Measurements from ENCODE around the gene NONO.
"Not testable (repeated sequence)": the region's sequence is repeated elsewhere in the genome, so short reads cannot be mapped to it uniquely, and the experiment has no call there.

Gene NONO, protein sequence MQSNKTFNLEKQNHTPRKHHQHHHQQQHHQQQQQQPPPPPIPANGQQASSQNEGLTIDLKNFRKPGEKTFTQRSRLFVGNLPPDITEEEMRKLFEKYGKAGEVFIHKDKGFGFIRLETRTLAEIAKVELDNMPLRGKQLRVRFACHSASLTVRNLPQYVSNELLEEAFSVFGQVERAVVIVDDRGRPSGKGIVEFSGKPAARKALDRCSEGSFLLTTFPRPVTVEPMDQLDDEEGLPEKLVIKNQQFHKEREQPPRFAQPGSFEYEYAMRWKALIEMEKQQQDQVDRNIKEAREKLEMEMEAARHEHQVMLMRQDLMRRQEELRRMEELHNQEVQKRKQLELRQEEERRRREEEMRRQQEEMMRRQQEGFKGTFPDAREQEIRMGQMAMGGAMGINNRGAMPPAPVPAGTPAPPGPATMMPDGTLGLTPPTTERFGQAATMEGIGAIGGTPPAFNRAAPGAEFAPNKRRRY

DNA sequence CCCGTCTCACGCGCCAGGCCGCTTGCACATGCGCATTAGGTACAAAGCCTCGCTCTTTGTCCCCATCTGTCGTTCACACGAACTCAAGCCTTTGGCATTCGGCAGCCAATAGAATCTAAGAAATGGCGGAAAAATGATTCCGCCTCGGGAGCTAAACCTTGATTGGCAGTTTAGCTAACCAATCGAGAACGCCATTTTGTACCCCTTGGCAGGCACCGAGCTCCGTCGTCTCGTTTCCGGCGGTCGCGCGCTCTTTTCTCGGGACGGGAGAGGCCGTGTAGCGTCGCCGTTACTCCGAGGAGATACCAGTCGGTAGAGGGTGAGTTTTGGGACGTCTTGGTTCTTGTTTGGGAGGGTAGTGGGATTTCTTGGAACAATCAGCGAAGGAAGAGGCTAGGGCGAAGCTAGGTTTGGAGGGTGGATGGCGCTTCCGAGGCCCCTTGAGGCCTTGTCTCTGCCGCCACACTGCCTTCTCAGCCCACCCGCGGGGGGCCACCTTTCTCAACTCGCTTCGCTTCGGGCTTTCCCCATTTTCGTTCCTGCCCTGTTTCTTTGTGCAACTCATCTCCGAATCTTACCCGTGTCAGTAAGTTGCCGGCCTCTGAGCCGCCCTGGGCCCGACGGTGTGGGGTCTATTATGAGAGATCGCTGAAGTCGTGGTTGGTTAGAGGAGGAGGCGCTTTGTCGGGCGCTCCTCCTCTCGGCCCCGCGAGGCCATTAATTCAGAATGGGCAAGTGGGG is at the start of gene NONO:
TSS of gene NONO (plus strand) at position 233 of the 741 bp plus-strand sequence. CDS start 7,003 bp downstream, outside the sequence.
- peak; percentile 63 to 79 for DNase-seq (ENCODE audit: low read depth in 2 of 2)

DNA sequence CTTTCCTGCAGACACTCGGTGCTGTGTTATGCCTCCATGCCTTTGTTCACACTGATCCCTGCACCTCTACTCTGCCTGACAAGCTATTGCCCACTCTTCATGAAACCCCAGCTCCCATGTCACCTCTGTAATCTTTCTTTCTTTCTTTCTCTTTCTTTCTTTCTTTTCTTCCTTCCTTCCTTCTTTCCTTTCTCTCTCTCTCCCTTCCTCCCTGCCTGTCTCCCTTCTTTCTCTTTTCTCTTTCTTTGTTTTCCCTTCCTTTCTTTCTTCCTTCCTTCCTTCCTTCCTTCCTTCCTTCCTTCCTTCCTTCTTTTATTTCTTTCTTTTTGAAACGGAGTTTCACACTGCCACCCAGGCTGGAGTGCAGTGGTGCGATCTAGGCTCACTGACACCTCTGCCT is 48.0 kb upstream of the NONO start:
- DNase-seq (ENCODE audit: low read depth in 2 of 2), result no peak

DNA sequence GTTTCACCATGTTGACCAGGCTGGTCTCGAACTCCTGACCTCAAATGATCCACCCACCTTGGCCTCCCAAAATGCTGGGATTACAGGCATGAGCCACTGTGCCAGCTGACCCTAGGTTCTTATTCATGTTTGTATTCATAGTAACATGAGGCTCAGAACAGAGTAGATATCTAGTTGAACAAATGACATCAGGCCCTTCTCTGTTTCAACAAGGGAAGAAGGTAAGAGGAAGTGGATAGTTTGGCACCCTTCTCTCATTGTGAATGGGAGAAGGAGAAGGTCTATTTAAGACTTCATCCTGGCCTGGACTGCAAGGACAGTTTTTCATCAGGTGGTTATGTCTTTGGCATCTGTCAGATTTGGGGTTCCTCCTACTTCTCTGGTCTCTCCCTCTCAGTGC is 46.6 kb upstream of the NONO start:
- DNase-seq (ENCODE audit: low read depth in 2 of 2), result no peak

DNA sequence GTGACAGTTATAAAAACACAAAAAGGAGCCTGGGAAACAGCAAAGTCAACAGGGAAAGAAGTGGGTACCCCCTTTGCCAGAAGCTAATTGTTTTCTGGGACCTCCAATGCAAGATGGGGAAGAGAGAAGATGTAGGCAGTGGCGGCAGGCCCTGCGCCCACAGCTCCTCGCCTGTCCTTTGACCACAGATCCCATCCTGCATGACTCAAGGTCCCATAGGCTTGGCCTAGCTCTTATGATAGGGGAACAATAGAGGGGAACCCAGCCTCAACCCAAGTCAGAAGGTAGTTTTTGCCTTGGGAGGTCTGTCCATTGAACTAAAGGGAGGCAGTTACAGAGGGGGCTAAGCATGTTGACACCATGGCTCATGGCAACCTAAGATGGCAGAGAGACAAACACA is 43.7 kb upstream of the NONO start:
- no peak for DNase-seq (ENCODE audit: low read depth in 2 of 2)

DNA sequence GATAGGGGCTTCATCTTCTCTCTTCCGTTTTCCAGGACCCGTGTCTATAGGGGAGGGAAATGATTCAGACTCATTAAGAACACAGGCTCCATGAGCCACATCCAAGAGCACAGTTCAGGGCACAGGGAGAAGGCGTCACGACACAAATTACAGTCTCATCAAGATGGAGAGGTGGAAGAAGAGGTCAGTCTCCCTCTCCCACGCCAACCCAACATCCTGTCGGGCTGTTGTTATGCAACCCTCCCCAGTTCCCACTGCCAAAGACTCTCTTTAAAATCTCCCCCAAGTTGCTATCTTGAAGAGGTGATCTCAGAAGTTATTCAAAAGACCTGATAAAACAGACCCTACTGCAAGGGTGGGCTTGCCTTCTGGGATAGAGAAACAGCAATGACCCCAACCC is 42.1 kb upstream of the NONO start:
- no peak for DNase-seq (ENCODE audit: low read depth in 2 of 2)

DNA sequence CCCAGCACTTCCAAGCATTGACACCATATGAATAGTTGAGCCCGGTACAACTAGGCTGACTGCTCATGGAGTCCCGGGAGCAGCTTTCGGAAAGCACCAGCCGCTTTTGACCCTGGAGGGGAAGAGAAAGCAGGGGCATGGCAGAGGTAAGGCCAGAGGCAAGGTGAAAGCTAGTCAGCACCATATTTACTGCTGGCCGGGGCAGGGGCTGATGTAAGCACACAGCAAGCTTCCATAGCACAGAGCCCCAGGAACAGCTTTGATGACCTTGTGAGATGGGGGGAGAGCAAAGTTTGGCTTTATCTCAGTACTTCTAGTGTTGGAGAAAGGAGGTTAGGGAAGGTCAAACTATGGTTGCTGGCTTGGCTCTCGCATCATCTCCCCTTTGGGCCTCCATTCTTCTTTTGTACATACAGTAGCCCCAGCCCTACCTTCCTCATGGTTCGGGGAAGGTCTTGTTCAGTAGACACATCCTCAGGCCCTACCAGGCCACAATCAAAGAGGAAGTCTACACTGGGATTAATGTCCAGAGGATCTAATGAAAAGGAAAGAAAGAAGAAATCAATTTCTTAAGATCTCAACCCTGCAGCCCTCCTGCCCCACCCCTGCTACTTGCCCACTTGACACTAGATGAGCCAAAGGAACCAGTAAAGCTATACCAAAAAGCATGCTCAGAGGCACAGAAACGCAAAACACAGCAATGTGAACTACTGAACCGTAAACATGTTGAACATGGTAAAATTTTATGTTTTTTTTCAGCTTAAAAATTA is 38.9 kb upstream of the NONO start:
- DNase-seq (ENCODE audit: low read depth in 2 of 2), result no peak

DNA sequence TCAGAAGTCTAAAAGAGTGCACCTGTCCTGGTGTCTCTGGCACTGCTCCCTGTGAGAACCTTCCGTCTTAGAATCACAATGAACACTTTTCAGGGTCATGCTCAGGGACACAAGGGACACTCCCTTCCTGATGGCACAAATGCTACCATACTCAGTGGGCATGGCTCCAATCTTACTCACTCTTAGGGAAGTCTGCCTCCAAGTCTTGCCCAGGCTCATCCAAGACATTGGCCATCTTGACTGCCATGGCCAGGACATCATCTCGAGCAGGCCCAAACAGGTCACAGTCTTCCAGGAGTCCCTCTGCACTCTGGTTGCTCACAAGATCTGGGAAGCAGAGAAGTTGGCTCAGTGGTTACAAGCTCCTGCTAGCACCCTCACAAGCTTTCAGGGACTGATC is 38.3 kb upstream of the NONO start:
- no peak for DNase-seq (ENCODE audit: low read depth in 2 of 2)

DNA sequence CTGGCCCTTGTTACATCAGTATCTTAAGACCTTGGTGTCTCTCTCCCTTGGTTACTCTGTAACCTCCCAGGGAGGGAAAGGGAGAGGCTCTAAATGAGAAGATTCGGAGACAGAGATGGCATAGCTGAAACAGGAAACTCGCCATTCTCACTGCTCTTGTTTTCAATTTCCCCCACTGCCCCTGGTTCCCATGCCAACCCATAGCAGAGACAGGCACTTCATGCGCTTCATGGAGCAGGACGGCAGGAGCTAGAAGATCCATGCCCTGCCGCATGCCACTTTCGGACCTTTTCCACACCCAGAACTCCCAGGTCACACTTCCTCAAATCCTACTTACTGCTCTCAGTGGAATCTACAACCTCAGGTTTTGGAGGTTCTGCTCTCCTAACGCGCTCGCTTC is 32.6 kb upstream of the NONO start:
- DNase-seq (ENCODE audit: low read depth in 2 of 2), result no peak

DNA sequence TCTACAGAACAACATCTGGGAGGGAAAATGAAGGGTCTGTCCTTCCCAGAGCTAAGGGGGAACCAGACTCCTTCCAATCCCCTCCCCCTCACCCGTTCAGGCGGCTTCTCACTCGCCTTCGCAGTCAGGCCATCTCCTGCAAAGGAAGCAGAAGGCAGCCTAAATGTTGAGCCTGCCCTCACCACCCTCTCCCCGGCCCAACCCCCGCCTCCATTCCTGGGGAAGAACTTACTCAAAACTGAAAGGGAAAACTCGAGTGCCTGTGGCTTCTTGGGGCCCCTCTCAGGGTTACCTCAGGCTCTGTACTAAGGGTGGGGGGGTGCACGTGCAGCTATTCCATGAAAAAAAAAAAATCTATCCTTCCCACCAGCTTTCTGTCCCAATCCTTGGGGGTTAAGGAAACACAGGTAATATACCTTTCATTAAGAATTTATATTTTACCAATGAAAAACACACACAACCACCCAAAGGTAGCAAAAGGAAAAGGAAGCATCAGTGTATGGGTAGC is 31.9 kb upstream of the NONO start:
- no peak for DNase-seq (ENCODE audit: low read depth in 2 of 2)

DNA sequence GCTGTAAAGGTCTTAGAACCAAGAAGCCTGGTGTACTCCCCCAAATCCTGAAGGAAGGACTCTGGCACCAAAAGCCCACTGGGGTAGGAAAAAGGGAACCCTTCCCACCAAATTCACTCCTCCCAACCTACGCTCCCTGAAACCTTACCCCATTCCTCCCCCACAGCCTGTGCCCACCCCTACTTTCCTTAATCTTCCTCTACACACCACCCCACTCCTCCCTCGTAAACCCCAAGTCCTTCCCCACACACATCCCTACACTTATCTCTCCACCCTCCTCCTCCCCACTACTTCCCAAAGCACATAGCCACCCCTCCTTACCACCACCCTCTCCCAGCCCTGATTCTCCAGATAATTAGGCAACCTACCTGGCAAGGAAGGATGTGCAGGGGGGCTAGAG is 31.2 kb upstream of the NONO start:
- no peak for DNase-seq (ENCODE audit: low read depth in 2 of 2)

DNA sequence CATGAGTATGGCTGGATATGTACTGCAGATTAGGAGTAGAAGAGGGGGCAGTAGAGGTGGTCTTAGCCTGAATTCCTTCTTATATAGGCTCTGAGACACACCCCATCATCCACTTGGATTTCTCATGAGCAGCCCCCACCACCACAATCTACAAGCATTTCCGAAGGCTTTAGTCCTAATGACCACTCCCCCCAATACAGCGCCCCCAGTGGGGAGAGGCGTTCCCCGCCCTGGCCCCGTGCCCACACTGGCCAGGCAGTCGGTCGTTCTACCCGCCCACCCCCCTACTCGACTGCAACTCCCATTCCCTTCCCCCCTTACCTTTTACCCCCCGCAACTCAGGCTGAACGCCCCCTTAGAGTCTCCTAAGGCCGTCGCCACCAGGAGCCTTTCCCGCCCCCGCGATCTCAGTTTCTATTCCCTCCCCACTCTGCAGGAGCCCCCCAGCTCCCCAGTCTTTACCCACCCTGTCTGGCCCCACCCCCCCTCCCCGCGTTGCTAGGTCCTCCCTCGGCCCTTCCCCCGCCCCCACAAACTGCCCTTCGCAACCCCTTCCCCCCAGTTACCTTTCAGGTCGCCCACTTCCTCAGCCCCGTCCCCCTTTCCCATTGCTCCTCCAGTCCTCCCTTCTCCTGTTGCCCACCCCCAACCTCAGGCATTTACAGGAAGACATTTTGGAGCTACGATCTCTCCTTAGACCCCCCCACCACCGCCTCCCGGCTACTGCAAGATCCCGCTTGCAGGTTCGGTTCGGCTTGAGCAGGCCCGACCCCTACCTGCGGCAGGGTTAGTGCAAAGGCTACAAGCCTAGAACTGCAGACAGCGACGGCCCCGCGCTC is 30.0 kb upstream of the NONO start:
- DNase-seq (ENCODE audit: low read depth in 2 of 2), result no peak

DNA sequence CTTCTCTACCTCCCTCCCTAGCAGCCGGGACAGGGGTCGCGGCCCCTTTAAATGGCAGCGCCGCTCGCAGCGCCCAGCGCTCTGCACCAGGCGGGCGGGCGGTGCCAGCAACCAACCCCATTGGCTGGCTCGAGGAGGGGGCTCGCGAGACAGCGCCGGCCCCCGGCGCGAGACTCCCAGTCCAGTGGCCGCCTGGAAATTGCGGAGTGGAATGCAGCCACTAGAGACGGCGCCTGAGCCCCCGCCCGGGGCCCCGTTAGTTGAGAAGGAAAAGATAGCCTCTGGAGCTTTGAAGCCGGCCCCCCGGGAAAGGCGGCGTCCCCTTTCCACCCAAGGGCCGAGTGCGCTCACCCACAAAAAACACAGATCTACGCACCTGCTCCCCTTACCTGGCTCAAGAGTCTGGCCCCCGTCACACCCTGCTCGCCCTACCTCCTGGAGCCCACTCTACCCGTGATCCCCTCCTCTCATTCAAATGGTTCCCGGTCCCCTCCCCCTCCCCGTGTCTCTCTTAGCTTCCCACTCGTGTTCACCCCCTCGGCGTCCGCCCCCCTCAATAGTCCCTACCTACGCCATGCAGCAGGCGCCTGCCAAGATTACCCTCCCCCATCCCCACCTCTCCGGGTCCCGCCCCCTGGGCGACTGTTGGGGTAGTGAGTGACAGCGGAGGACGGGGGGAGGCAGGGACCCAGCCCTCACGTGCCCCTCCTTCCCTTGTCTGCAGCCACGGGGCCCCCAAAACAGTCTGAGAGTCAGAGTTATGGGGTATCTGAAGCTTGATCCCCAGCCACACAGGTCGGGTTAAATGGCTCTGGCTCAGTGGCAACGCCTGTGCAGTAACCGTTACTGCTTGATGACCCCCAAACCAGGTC is 29.1 kb upstream of the NONO start, which contains the start of gene ZMYM3:
TSS of gene ZMYM3 (minus strand) at position 49 of the 872 bp plus-strand sequence. CDS start 885 bp downstream, outside the sequence.
- DNase-seq (ENCODE audit: low read depth in 2 of 2), result peak; percentile 49 to 52

DNA sequence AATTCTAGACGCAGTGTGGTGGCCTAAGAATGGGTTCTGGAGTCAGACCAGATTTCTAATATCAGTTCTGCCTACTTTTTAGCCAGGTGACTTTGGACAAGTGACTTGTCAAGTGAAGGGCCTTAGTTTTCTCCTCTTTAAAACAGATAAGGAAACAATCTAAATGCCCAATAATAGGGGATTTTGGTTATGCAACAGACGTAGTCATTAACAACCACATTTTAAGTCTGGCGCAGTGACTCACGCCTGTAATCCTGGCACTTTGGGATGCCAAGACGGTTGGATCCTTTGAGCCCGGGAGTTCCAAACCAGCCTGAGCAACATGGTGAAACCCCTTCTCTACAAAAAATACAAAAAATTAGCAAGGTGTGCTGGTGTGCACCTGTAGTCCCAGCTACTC is 27.4 kb upstream of the NONO start:
- DNase-seq (ENCODE audit: low read depth in 2 of 2), result no peak

DNA sequence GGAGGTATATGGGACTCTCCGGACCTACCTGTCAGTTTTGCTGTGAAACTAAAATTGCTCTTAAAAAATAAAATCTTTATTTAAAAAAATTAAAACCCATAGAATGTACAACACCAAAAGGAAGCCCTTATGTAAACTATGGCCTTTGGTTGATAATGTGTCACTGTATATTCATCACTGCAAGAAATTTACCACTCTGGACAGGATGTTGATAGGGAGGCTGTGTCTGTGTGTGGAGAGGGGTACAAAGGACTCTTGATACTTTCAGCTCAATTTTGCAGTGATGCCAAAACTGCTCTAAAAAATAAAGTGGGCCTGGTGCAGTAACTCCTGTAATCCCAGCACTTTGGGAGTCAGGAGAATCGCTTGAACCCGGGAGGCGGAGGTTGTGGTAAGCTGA is 26.6 kb upstream of the NONO start:
- no peak for DNase-seq (ENCODE audit: low read depth in 2 of 2)

DNA sequence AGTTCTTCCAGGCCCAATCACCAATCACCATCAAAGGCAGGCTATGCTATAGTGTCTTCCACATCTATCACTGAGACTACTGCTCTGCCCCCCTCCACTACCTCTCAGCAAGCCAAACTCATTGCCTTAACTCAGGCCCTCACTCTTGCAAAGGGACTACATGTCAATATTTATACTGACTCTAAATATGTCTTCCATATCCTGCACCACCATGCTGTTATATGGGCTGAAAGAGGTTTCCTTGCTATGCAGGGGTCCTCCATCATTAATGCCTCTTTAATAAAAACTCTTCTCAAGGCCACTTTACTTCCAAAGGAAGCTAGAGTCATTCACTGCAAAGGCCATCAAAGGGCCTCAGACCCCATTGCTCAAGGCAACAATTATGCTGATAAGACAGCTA is 14.8 kb upstream of the NONO start:
- not testable (repeated sequence) for DNase-seq (ENCODE audit: low read depth in 2 of 2)

DNA sequence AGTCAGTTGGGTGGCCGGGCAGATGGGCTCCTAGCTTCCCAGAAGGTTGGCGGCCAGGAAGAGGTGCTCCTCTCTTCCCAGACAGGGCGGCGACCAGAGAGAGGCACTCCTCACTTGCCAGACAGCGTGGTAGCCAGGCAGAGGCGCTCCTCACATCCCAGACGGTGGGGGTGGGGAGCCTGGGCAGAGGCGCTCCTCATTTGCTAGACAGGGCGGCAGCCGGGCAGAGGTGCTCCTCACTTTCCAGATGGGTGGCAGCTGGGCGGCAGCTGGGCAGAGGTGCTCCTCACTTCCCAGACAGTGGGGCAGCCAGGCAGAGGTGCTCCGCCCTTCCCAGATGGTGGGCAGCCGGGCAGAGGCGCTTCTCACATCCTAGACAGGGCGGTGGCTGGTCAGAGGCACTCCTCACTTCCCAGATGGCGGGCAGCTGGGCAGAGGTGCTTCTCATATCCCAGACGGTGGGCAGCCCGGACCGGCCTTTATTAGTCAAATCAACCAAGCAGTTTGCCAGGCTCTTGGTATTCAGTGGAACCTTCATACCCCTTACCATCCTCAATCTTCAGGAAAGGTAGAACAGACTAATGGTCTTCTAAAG is 13.5 kb upstream of the NONO start:
- no peak for DNase-seq (ENCODE audit: low read depth in 2 of 2)

DNA sequence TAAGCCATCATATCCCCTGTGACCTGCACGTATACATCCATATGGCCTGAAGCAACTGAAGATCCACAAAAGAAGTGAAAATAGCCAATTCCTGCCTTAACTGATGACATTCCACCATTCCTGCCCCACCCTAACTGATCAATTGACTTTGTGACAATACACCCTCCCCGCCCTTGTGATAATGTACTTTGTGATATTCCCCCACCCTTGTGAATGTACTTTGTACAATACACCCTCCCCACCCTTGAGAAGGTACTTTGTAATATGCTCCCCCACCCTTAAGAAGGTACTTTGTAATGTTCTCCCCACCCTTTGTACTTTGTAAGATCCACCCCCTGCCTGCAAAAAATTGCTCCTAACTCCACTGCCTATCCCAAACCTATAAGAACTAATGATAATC is 11.1 kb upstream of the NONO start:
- DNase-seq (ENCODE audit: low read depth in 2 of 2), result not testable (repeated sequence)

DNA sequence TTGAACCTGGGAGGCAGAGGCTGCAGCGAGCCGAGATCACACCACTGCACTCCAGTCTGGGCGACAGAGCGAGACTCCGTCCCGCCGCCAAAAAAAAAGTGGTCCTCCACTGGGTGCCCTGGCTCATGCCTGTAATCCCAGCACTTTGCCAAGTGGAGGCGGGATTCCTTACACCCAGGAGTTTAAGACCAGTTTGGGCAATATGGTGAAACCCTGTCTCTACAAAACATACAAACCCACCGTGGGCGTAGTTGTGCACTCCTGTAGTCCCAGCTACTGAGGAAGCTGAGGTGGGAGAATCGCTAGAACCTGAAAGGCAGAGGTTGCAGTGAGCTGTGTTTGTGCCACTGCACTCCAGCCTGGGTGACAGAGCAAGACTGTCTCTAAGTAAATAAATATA is 2.1 kb upstream of the NONO start:
- DNase-seq (ENCODE audit: low read depth in 2 of 2), result not testable (repeated sequence)

DNA sequence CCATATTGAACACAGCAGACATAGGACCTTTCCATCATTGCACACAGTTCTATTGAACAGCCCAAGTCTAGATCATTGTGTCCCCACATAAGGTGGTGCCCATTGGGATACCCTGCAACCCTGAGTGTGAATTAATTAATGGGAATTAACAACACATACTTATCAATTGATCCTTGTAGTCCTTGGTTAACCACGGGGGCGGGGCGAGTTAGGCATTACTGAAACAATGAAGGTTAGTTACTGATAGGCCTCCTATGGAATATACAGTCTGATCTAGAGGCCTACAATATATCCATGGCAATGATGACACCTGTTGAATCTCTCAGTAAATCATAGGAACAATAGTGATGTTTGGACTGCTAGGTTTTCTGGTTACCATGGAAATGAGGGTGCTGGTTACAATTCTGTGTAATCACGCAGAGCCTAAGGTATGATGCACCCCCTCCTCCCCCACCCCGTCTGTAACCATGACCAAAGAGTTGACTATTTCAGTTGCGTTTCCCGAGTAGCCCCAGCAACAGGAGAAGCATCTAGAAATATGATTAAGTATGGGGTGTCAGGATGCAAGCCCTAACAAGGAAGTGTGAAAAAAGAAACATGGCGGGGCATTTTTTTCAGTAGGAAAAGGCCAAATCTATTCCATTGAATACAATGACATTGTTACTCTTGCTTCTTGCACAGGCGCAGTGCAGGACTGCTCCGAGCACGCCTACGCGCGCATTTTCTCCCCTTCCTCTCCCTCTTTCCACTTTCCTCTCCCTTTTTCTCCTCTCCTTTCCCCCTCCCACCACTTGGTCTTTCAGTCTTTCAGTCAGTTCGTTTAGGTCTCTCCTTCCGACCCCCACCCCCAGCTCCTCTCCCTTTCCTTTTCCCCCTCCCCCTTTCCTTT is 677 bp upstream of the NONO start:
- peak; percentile 18 to 38 for DNase-seq (ENCODE audit: low read depth in 2 of 2)

All from activated CD4-positive, alpha-beta T cell treated with anti-CD3 and anti-CD28 coated beads for 24 hours (primary cell).